ENCODE measurements around the gene IFNLR1.

IFNLR1 gene

GRCh38 chr1:24205345-24206082, 18.4 kb upstream of the IFNLR1 start:
- DNase-seq: no peak

- DNase-seq: no peak
Measured at GRCh38 chr1:24204116-24204515, 17.0 kb upstream of the IFNLR1 start.

- DNase-seq: no peak
Measured at GRCh38 chr1:24203404-24203803, 16.3 kb upstream of the IFNLR1 start.

GRCh38 chr1:24202987-24203386, 15.9 kb upstream of the IFNLR1 start:
- no peak for DNase-seq

- no peak for DNase-seq
Measured at GRCh38 chr1:24202556-24202955, 15.5 kb upstream of the IFNLR1 start.

- DNase-seq: no peak
Measured at GRCh38 chr1:24201941-24202440, 14.9 kb upstream of the IFNLR1 start.

- peak; percentile 13 for DNase-seq
Measured at GRCh38 chr1:24199291-24199900, 12.3 kb upstream of the IFNLR1 start.

GRCh38 chr1:24198766-24199165, 11.7 kb upstream of the IFNLR1 start:
- DNase-seq: no peak

GRCh38 chr1:24195874-24196273, 8.8 kb upstream of the IFNLR1 start:
- DNase-seq: no peak

GRCh38 chr1:24195136-24195535, 8.0 kb upstream of the IFNLR1 start:
- no peak for DNase-seq

GRCh38 chr1:24193046-24193445, 6.0 kb upstream of the IFNLR1 start:
- DNase-seq: no peak

- DNase-seq: no peak
Measured at GRCh38 chr1:24191860-24192259, 4.8 kb upstream of the IFNLR1 start.

- DNase-seq: no peak
Measured at GRCh38 chr1:24190983-24191461, 3.9 kb upstream of the IFNLR1 start.

GRCh38 chr1:24189528-24189927, 2.4 kb upstream of the IFNLR1 start:
- no peak for DNase-seq

- no peak for DNase-seq
Measured at GRCh38 chr1:24186711-24186992, 437 bp downstream of the IFNLR1 start.

- no peak for DNase-seq
Measured at GRCh38 chr1:24186031-24186710, 918 bp downstream of the IFNLR1 start.

- DNase-seq: no peak
Measured at GRCh38 chr1:24185076-24185475, 2.0 kb downstream of the IFNLR1 start.

GRCh38 chr1:24182061-24182460, 5.0 kb downstream of the IFNLR1 start:
- no peak for DNase-seq

GRCh38 chr1:24181619-24182018, 5.5 kb downstream of the IFNLR1 start:
- DNase-seq: no peak

GRCh38 chr1:24180676-24181075, 6.4 kb downstream of the IFNLR1 start:
- DNase-seq: no peak

GRCh38 chr1:24179251-24179840, 7.7 kb downstream of the IFNLR1 start:
- no peak for DNase-seq

- no peak for DNase-seq
Measured at GRCh38 chr1:24178407-24178806, 8.7 kb downstream of the IFNLR1 start.

- no peak for DNase-seq
Measured at GRCh38 chr1:24177161-24177560, 9.9 kb downstream of the IFNLR1 start.
